ENCODE measurements around the gene RCOR1.

Gene RCOR1

GRCh38 chr14:102779084-102779462, 186.6 kb downstream of the RCOR1 start:
- H3K9me3 ChIP-seq, result no peaks in the 10 kb centered on the region
- no peaks in the 10 kb centered on the region for H3K36me3 ChIP-seq
- peaks cover 34 to 43% of the 10 kb centered on the region in 2 experiments for H3K4me1 ChIP-seq (ENCODE audit: control insufficient read depth in 1 of 2, insufficient read depth in 1 of 2, low read depth in 1 of 2, low read length in 1 of 2)
- TF ChIP-seq, protein P1, sequence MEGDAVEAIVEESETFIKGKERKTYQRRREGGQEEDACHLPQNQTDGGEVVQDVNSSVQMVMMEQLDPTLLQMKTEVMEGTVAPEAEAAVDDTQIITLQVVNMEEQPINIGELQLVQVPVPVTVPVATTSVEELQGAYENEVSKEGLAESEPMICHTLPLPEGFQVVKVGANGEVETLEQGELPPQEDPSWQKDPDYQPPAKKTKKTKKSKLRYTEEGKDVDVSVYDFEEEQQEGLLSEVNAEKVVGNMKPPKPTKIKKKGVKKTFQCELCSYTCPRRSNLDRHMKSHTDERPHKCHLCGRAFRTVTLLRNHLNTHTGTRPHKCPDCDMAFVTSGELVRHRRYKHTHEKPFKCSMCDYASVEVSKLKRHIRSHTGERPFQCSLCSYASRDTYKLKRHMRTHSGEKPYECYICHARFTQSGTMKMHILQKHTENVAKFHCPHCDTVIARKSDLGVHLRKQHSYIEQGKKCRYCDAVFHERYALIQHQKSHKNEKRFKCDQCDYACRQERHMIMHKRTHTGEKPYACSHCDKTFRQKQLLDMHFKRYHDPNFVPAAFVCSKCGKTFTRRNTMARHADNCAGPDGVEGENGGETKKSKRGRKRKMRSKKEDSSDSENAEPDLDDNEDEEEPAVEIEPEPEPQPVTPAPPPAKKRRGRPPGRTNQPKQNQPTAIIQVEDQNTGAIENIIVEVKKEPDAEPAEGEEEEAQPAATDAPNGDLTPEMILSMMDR (IDR thresholded peaks at IDR 0.05), result no peak
- H3K27ac ChIP-seq, result peak overlapping the region; percentile 87
- peak overlapping the region; percentile 64 to 91 for H3K4me3 ChIP-seq (ENCODE audit: low read depth in 1 of 2, low read length in 1 of 2)
- no peaks in the 10 kb centered on the region for H3K27me3 ChIP-seq

DNA sequence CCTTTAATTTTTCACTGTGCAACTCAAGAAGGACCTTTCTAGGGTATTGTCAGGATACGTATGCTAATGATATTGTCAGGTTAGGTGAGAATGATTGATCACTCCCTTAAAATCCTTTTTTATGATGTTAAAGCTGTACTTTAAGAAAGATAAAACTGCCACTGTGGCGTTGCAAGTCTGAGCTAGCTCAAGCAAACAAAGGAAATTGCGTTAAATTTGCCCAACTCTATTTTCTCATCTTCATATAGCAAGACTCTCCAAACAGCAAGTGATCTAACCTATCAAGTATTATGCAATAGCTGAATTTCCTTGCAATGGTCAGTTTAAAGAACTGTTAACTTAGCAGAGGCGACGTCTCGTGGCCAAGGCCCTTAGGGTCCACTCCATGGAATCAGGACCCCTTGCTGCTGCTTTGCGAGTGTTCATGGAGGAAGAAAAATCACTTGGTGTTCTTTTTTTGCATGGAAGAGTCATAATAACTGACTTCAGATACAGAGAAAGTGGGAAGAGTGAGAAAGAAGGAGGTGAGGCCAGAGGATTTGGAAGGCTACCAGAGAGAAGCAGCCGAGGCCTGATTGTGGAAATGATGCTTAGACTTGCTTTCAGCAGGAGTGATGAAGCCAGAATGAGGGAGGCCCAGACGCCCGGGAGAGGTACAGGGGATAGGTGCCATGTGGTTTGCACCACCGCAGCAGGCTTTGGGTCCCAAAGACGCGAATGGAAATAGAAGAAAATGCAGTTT, 187.3 kb downstream of the RCOR1 start:
- peak overlapping the region; percentile 87 for H3K27ac ChIP-seq
- TF ChIP-seq, protein P1 (IDR thresholded peaks at IDR 0.05), result no peak
- no peaks in the 10 kb centered on the region for H3K36me3 ChIP-seq
- H3K4me3 ChIP-seq (ENCODE audit: low read depth in 1 of 2, low read length in 1 of 2), result peak overlapping the region; percentile 15 to 29
- no peaks in the 10 kb centered on the region for H3K9me3 ChIP-seq
- H3K27me3 ChIP-seq, result no peaks in the 10 kb centered on the region
- peaks cover 38 to 48% of the 10 kb centered on the region in 2 experiments for H3K4me1 ChIP-seq (ENCODE audit: control insufficient read depth in 1 of 2, insufficient read depth in 1 of 2, low read depth in 1 of 2, low read length in 1 of 2)

Measured in neutrophil (primary cell).